HEK293T (cell line): ENCODE data around the gene PIP4K2B.

Experiments used
- ARNT ChIP-seq: fragments of 450-650 bp; IDR thresholded peaks from 2 replicates; pipeline ENCODE4 v1.6.1; 2017; ENCODE audit warnings: mild to moderate bottlenecking
- BHLHE40 ChIP-seq: fragments of 450-650 bp; IDR thresholded peaks from 2 replicates; pipeline ENCODE4 v1.6.1; 2016; ENCODE audit warnings: mild to moderate bottlenecking, moderate library complexity, borderline replicate concordance
- FOXA1 ChIP-seq: fragments of 450-650 bp; IDR thresholded peaks from 2 replicates; pipeline ENCODE4 v1.6.1; 2016; ENCODE audit warnings: mild to moderate bottlenecking
- FOXK2 ChIP-seq: fragments of 450-650 bp; IDR thresholded peaks from 2 replicates; pipeline ENCODE4 v1.6.1; 2016; ENCODE audit warnings: mild to moderate bottlenecking
- FOXM1 ChIP-seq: fragments of 450-650 bp; IDR thresholded peaks from 2 replicates; pipeline ENCODE4 v1.6.1; 2017; ENCODE audit warnings: mild to moderate bottlenecking, borderline replicate concordance
- HDGF ChIP-seq: fragments of 450-650 bp; IDR thresholded peaks from 2 replicates; pipeline ENCODE4 v1.6.1; 2017; ENCODE audit warnings: antibody characterized with exemption, borderline replicate concordance
- L3MBTL2 ChIP-seq: fragments of 450-650 bp; conservative IDR thresholded peaks from 2 replicates; pipeline ENCODE4 v1.6.1; 2016; ENCODE audit warnings: mild to moderate bottlenecking
- NFRKB ChIP-seq: fragments of 450-650 bp; IDR thresholded peaks from 2 replicates; pipeline ENCODE4 v1.6.1; 2016; ENCODE audit warnings: mild to moderate bottlenecking, moderate library complexity
- SP1 ChIP-seq: fragments of 450-650 bp; IDR thresholded peaks from 2 replicates; pipeline ENCODE4 v1.6.1; 2017
- TARDBP ChIP-seq: fragments of 450-650 bp; IDR thresholded peaks from 2 replicates; pipeline ENCODE4 v1.6.1; 2016

DNA sequence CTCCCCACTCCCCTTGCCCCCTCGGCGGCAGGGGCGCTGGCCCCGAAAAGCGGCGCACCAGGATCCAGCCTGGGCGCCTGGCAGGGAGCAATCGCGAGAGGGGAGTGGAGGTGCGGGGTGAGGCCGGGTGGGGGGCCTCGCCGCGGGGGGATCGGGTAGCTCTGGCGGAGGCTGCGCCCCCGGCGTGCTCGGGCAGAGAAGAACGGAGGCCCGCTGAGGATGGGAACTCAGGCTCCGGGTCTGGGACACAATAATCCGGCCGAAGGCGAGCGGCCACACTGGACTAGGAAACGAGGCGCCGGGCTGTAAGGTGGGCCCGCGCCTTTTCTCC, 50.5 kb downstream of the PIP4K2B start:
- TF ChIP-seq TARDBP (no peak), BHLHE40 (no peak), FOXM1 (no peak), HDGF (no peak), NFRKB (no peak), ARNT (no peak), L3MBTL2 (no peak), FOXA1 (no peak), FOXK2 (no peak), SP1 (no peak)
